ENCODE measurements around the gene CKM.

Gene CKM

DNA sequence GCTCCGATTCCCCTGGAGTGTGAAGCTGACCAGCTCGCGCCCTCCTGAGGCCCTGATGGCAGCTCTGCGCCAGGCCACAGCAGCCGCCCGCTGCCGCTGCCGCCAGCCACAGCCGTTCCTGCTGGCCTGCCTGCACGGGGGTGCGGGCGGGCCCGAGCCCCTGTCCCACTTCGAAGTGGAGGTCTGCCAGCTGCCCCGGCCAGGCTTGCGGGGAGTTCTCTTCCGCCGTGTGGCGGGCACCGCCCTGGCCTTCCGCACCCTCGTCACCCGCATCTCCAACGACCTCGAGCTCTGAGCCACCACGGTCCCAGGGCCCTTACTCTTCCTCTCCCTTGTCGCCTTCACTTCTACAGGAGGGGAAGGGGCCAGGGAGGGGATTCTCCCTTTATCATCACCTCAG lies 20.3 kb downstream of the CKM start:
- WGBS = 93% methylated on average over 26 of the region's 27 CpGs

DNA sequence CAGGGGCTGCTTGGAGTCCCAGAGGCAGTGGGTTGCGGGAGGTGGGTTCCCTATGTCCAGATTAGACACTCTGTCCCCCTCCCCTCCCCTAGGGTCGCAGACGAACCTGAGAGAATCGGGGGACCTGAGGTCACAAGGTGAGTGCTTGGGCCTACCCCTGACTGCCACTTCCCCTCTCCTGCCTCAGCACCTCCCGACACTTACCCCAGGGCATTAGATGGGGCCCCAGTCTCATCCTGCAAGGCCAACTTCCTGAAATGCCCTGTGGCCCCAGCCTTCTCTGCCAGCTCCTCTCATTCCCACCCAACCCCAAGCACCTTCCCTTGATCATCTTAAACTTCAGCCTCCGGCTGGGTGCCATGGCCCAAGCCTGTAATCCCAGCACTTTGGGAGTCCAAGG lies 23.0 kb downstream of the CKM start:
- Histone ChIP-seq H3K9ac (ENCODE audit: low read depth, low read length) (no peak overlapping the region), H3K4me3 (ENCODE audit: low read length) (no peak overlapping the region), H3K9me3 (ENCODE audit: insufficient read depth, low read depth, low read length) (no peaks in the 10 kb centered on the region), H3K4me1 (ENCODE audit: insufficient read depth, low read length) (no peaks in the 10 kb centered on the region), H3K27me3 (ENCODE audit: insufficient read depth, low read length) (no peaks in the 10 kb centered on the region), H3K27ac (ENCODE audit: low read depth, low read length) (no peak overlapping the region), H3K36me3 (ENCODE audit: insufficient read depth, low read length) (peaks cover 17% of the 10 kb centered on the region; the same call in 1 of the 2 replicates)
- WGBS = 93% methylated on average over 6 of the region's 6 CpGs

More for the DNA sequence above, 20.3 kb downstream of the CKM start:
- Histone ChIP-seq H3K9ac (ENCODE audit: low read depth, low read length) (no peak overlapping the region), H3K9me3 (ENCODE audit: insufficient read depth, low read depth, low read length) (no peaks in the 10 kb centered on the region), H3K36me3 (ENCODE audit: insufficient read depth, low read length) (peaks cover 12% of the 10 kb centered on the region; the same call in 1 of the 2 replicates), H3K27me3 (ENCODE audit: insufficient read depth, low read length) (no peaks in the 10 kb centered on the region; the same call in 1 of the 2 replicates), H3K4me3 (ENCODE audit: low read length) (no peak overlapping the region), H3K4me1 (ENCODE audit: insufficient read depth, low read length) (peaks cover 6% of the 10 kb centered on the region; the same call in 1 of the 2 replicates), H3K27ac (ENCODE audit: low read depth, low read length) (no peak overlapping the region)

DNA sequence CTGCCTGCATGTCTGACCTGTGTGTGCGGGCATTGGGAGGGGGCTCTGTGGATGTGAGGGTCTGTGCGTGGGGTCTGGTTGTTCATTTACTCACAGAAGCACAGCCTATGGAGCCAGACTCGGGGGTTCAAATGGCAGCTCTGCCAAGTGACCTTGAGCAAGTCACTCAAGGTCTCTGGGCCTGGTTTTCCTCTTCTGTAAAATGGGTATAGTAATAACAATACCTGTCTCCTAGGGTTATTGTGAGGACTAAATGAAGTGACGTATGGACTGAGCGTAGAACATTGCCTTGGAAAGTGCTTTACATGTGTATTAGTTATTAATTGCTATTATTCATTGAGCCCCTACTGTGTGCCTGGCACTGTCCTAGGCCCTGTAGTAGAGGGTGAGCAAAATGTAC lies 24.4 kb downstream of the CKM start:
- H3K4me1 ChIP-seq (ENCODE audit: insufficient read depth, low read length) = no peaks in the 10 kb centered on the region
- WGBS = 97% methylated on average over 5 of the region's 5 CpGs
- H3K9me3 ChIP-seq (ENCODE audit: insufficient read depth, low read depth, low read length) = no peaks in the 10 kb centered on the region
- H3K4me3 ChIP-seq (ENCODE audit: low read length) = no peak overlapping the region
- H3K36me3 ChIP-seq (ENCODE audit: insufficient read depth, low read length) = peaks cover 17% of the 10 kb centered on the region; the same call in 1 of the 2 replicates
- H3K9ac ChIP-seq (ENCODE audit: low read depth, low read length) = no peak overlapping the region
- H3K27ac ChIP-seq (ENCODE audit: low read depth, low read length) = no peak overlapping the region
- H3K27me3 ChIP-seq (ENCODE audit: insufficient read depth, low read length) = no peaks in the 10 kb centered on the region

DNA sequence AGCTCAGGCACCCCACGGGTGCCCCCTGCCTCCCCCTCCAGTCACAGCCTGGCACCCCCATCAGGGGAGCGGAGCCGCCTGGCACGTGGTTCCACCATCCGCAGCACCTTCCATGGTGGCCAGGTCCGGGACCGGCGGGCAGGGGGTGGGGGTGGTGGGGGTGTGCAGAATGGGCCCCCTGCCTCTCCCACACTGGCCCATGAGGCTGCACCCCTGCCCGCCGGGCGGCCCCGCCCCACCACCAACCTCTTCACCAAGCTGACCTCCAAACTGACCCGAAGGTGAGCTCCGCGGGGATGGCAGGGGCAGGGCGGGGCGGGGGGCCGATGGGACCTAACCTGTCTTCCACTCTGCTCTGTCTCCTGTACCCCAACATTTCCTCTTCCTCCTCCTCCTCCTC lies 25.0 kb downstream of the CKM start:
- Histone ChIP-seq H3K27me3 (ENCODE audit: insufficient read depth, low read length) (no peaks in the 10 kb centered on the region), H3K4me1 (ENCODE audit: insufficient read depth, low read length) (no peaks in the 10 kb centered on the region), H3K9me3 (ENCODE audit: insufficient read depth, low read depth, low read length) (no peaks in the 10 kb centered on the region), H3K27ac (ENCODE audit: low read depth, low read length) (no peak overlapping the region), H3K9ac (ENCODE audit: low read depth, low read length) (no peak overlapping the region), H3K4me3 (ENCODE audit: low read length) (no peak overlapping the region), H3K36me3 (ENCODE audit: insufficient read depth, low read length) (peaks cover 17% of the 10 kb centered on the region; the same call in 1 of the 2 replicates)
- WGBS = 96% methylated on average over 11 of the region's 18 CpGs

DNA sequence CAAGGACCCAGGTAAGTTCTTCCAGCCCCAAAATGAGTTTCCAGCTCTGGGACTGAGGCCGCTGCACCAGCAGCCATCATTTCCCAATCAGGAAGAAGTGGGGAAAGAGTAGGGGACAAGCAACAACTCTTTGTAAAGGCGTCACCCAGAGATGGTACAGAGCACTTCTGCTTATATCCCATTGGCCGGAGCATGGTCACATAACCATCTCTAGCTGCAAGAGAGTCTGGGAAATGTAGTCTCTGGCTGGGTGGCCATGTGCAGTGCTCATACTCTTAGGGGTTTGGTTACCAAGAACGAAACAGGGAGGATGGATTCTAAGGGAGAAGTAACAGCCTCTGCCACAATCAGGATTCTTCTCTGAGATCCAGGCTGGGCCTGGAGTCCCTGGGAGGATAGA lies 26.3 kb downstream of the CKM start:
- Histone ChIP-seq H3K9ac (ENCODE audit: low read depth, low read length) (no peak overlapping the region), H3K27me3 (ENCODE audit: insufficient read depth, low read length) (no peaks in the 10 kb centered on the region), H3K27ac (ENCODE audit: low read depth, low read length) (no peak overlapping the region), H3K4me1 (ENCODE audit: insufficient read depth, low read length) (no peaks in the 10 kb centered on the region), H3K9me3 (ENCODE audit: insufficient read depth, low read depth, low read length) (no peaks in the 10 kb centered on the region), H3K4me3 (ENCODE audit: low read length) (no peak overlapping the region), H3K36me3 (ENCODE audit: insufficient read depth, low read length) (peaks cover 25% of the 10 kb centered on the region; the same call in 1 of the 2 replicates)
- WGBS = 93% methylated on average over 4 of the region's 4 CpGs

DNA sequence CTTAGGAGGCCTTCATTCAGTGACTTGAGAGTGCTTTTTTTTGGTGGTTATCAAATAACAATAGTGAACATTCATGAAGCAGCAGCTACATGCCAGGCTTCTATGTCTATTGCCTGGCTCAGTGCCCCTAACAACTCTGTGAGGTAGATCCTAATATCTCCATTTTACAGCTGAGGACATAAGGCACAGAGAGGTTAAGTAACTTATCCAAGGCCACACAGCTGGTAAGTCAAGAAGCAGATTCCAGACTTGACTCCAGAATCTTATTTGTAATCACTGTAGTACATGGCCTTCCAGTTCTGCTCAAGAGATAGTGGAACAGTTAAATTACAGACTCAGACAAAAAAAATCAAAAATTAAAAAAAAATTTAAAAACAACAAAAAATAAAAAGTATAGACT lies 26.8 kb downstream of the CKM start:
- Histone ChIP-seq H3K4me3 (ENCODE audit: low read length) (no peak overlapping the region), H3K9me3 (ENCODE audit: insufficient read depth, low read depth, low read length) (no peaks in the 10 kb centered on the region), H3K9ac (ENCODE audit: low read depth, low read length) (no peak overlapping the region), H3K4me1 (ENCODE audit: insufficient read depth, low read length) (no peaks in the 10 kb centered on the region), H3K27ac (ENCODE audit: low read depth, low read length) (no peak overlapping the region), H3K27me3 (ENCODE audit: insufficient read depth, low read length) (no peaks in the 10 kb centered on the region), H3K36me3 (ENCODE audit: insufficient read depth, low read length) (peaks cover 25% of the 10 kb centered on the region; the same call in 1 of the 2 replicates)

DNA sequence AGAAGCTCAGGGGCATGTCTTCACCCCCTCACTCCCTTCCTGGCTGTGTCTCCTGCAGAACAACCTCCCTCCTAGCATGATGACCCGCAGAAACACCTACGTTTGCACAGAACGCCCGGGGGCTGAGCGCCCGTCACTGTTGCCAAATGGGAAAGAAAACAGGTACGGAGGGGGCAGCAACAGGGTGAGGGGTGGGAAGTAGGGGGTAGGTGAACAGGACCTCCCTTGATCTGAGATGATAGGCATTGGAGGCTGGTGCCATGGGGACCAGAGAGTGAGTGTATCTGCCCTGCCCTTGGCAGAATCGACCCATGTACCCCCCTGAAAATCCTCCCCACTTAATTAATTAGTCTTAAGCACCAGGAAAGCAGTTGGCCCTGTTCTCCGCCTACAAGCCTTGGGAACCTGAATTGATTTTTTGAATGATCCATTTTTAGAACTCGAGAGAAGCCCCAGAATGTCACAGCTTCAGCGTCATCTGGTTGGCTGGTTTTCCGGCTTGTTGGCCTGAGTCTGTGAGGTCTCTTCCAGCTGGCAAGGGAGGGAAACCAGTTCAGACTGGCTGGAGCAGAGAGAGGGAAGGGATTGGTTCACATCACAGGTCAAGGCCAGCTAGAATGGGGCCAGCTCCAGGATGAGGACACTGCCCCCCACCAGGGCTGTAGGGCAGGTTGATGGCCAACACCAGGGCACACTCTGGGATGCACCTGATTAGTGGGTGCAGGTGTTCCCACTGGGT lies 28.2 kb downstream of the CKM start:
- H3K27ac ChIP-seq (ENCODE audit: low read depth, low read length) = no peak overlapping the region
- H3K9me3 ChIP-seq (ENCODE audit: insufficient read depth, low read depth, low read length) = no peaks in the 10 kb centered on the region
- H3K36me3 ChIP-seq (ENCODE audit: insufficient read depth, low read length) = peaks cover 31% of the 10 kb centered on the region
- no peak overlapping the region for H3K4me3 ChIP-seq (ENCODE audit: low read length)
- H3K9ac ChIP-seq (ENCODE audit: low read depth, low read length) = no peak overlapping the region
- 93% methylated on average over 12 of the region's 12 CpGs for WGBS
- H3K4me1 ChIP-seq (ENCODE audit: insufficient read depth, low read length) = no peaks in the 10 kb centered on the region
- no peaks in the 10 kb centered on the region for H3K27me3 ChIP-seq (ENCODE audit: insufficient read depth, low read length)

DNA sequence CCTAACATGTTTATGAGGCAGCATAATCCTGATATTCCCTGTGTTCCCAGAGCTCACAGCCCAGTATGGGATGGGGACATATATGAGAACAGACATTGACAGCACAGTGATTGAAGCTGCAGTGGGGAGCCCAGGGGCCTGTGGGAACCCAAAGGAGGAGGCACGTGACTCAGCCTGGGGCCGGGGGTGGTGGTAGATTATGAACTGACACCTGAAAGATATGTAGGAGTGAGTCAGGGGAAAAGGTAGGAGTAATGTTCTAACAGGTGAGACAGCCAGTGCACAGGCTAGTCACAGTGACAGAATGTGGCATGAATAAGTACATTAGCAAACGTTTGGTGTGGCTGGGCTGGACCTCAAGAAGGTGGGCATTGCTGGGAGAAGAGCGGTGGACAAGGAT lies 29.0 kb downstream of the CKM start:
- Histone ChIP-seq H3K9ac (ENCODE audit: low read depth, low read length) (no peak overlapping the region), H3K4me3 (ENCODE audit: low read length) (no peak overlapping the region), H3K9me3 (ENCODE audit: insufficient read depth, low read depth, low read length) (no peaks in the 10 kb centered on the region), H3K27me3 (ENCODE audit: insufficient read depth, low read length) (no peaks in the 10 kb centered on the region), H3K27ac (ENCODE audit: low read depth, low read length) (no peak overlapping the region), H3K36me3 (ENCODE audit: insufficient read depth, low read length) (peaks cover 29% of the 10 kb centered on the region), H3K4me1 (ENCODE audit: insufficient read depth, low read length) (no peaks in the 10 kb centered on the region)
- WGBS = 76% methylated on average over 4 of the region's 4 CpGs

DNA sequence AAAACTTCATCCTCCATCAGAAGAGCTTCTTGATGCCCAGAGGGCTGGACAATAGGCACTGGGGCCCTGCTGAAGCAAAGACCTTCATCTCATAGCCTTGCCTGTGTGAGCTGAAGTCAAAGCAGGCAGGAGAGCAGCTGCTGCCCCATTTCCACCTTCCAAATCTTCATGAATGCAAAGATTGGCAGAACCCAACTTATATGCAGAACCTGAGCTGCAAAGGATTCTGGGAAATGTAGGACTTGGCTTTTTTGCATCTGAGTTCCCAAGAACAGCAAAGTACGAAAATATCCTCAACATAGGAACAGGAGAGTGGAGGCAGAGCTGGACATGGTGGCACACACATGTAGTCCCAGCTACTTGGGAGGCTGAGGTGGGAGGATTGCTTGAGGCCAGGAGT lies 30.8 kb downstream of the CKM start:
- Histone ChIP-seq H3K4me1 (ENCODE audit: insufficient read depth, low read length) (no peaks in the 10 kb centered on the region), H3K36me3 (ENCODE audit: insufficient read depth, low read length) (peaks cover 31% of the 10 kb centered on the region), H3K4me3 (ENCODE audit: low read length) (no peak overlapping the region), H3K9ac (ENCODE audit: low read depth, low read length) (no peak overlapping the region), H3K9me3 (ENCODE audit: insufficient read depth, low read depth, low read length) (no peaks in the 10 kb centered on the region), H3K27ac (ENCODE audit: low read depth, low read length) (no peak overlapping the region), H3K27me3 (ENCODE audit: insufficient read depth, low read length) (no peaks in the 10 kb centered on the region)
- WGBS = 93% methylated on average over 1 of the region's 1 CpG

DNA sequence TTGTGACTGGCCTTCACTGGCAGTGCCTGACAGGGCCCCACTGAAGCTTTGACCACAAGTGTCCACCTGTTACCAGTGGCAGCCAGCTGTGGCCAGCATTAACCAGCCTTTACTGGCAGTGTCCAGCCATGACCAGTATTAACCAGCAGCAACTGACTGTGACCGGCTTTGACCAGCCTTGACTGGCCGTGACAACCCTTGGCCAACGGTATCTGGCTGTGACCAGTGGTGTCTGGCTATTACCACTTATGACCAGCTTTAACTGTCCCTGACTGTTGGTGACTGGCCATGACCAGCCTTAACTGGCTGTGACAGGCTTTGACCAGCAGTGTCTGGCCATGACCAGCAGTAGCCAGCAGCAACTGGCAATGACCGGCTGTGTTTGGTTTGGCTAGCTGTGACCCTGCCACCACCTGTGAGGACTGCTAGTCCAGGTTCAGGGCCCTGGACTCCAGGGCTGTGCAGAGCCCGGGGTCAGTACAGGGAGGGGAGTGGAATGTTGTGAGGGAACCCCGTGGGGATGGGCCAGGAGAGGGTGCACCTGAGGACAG lies 32.2 kb downstream of the CKM start:
- WGBS = 95% methylated on average over 6 of the region's 6 CpGs

DNA sequence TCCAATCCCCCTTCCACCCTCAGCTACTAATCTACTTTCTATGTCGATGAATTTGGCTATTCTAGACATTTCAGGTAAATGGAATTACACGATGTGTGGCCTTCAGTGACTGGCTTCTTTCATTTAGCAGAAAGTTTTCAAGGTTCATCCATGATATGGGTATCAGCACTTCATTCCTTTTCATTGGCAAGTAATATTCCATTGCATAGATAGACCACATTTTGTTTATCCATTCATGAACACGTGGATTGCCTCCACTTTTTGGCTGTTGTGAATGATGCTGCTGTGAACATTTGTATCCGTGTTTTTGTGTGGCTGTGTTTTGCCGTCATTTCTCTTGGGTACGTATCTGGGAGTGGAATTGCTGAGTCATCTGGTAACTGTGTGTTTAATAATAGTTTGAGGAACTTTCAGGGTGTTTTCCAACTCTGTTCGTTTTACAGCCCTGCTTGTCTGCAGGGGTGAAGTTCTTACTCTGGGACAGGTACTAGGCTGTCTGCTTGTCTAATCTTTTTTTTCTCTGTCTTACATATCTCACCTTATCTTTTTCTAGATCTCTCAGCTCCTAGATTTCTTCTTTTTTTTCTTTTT lies 39.1 kb downstream of the CKM start:
- H3K27me3 ChIP-seq (ENCODE audit: insufficient read depth, low read length) = no peaks in the 10 kb centered on the region
- no peak overlapping the region for H3K27ac ChIP-seq (ENCODE audit: low read depth, low read length)
- no peaks in the 10 kb centered on the region for H3K4me1 ChIP-seq (ENCODE audit: insufficient read depth, low read length)
- H3K9me3 ChIP-seq (ENCODE audit: insufficient read depth, low read depth, low read length) = no peaks in the 10 kb centered on the region
- no peak overlapping the region for H3K9ac ChIP-seq (ENCODE audit: low read depth, low read length)
- H3K36me3 ChIP-seq (ENCODE audit: insufficient read depth, low read length) = peaks cover 58% of the 10 kb centered on the region
- 74% methylated on average over 7 of the region's 7 CpGs for WGBS
- no peak overlapping the region for H3K4me3 ChIP-seq (ENCODE audit: low read length)

More for the DNA sequence above, 32.2 kb downstream of the CKM start:
- H3K27ac ChIP-seq (ENCODE audit: low read depth, low read length) = no peak overlapping the region
- no peaks in the 10 kb centered on the region for H3K27me3 ChIP-seq (ENCODE audit: insufficient read depth, low read length)
- peaks cover 31% of the 10 kb centered on the region for H3K36me3 ChIP-seq (ENCODE audit: insufficient read depth, low read length)
- no peak overlapping the region for H3K4me3 ChIP-seq (ENCODE audit: low read length)
- no peak overlapping the region for H3K9ac ChIP-seq (ENCODE audit: low read depth, low read length)
- H3K4me1 ChIP-seq (ENCODE audit: insufficient read depth, low read length) = no peaks in the 10 kb centered on the region
- H3K9me3 ChIP-seq (ENCODE audit: insufficient read depth, low read depth, low read length) = no peaks in the 10 kb centered on the region
